Liver (tissue), 3 donors: ENCODE results near the gene COX10.

Experiments
- FOXA1 ChIP-seq: IDR thresholded peaks from 2 replicates; pipeline ENCODE4 v1.6.1; 2016; ENCODE audit warnings: antibody characterized with exemption
- FOXA2 ChIP-seq: IDR thresholded peaks from 2 replicates; pipeline ENCODE4 v1.6.1; 2016; ENCODE audit warnings: antibody characterized with exemption
- JUND ChIP-seq, 2 donors: IDR thresholded peaks; 2 replicates each; pipeline ENCODE4 v1.6.1; 2016; ENCODE audit warnings: antibody characterized with exemption in 2 of 2
- TAF1 ChIP-seq: conservative IDR thresholded peaks from 2 replicates; pipeline ENCODE4 v1.6.1; 2016; ENCODE audit warnings: antibody characterized with exemption, mild to moderate bottlenecking
- TF ChIP-seq, protein P1 (sequence below): fragments of 150-350 bp; IDR thresholded peaks from 2 replicates; pipeline ENCODE4 v1.5.1; 2017; ENCODE audit warnings: improper control_type of control experiment, low read depth, low read length; ENCODE audit not compliant: missing input control
- TF ChIP-seq, protein P2 (sequence below): IDR thresholded peaks from 2 replicates; pipeline ENCODE4 v1.6.1; 2016; ENCODE audit warnings: antibody characterized with exemption, mild to moderate bottlenecking
- TF ChIP-seq, protein P3 (sequence below): IDR thresholded peaks from 2 replicates; pipeline ENCODE4 v1.6.1; 2016; ENCODE audit warnings: antibody characterized with exemption
- TF ChIP-seq, protein P4 (sequence below): IDR thresholded peaks from 2 replicates; pipeline ENCODE4 v1.6.1; 2016; ENCODE audit warnings: antibody characterized with exemption
- donor health status: healthy.
- donor health status: healthy.

DNA sequence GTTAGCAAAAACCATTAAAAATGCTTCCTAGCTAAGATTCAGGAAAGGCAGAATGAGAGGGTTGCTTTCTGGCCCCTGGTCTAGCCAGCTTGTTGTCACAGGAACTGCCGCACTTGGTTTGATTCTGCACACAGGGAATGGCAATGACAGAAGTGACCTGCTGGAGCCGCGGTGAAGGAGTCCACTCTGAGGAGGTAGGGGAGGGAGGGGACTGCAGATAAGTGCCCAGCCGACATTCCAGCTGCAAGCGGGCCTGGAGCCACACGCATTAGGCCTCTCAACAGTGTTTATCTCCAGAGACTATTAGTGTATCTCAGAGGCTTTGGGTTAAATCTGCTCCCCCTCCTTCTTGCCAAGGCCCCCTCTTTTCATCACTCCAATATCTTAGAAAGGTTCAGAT lies 128.7 kb downstream of the COX10 start:
- TF ChIP-seq, protein P1, sequence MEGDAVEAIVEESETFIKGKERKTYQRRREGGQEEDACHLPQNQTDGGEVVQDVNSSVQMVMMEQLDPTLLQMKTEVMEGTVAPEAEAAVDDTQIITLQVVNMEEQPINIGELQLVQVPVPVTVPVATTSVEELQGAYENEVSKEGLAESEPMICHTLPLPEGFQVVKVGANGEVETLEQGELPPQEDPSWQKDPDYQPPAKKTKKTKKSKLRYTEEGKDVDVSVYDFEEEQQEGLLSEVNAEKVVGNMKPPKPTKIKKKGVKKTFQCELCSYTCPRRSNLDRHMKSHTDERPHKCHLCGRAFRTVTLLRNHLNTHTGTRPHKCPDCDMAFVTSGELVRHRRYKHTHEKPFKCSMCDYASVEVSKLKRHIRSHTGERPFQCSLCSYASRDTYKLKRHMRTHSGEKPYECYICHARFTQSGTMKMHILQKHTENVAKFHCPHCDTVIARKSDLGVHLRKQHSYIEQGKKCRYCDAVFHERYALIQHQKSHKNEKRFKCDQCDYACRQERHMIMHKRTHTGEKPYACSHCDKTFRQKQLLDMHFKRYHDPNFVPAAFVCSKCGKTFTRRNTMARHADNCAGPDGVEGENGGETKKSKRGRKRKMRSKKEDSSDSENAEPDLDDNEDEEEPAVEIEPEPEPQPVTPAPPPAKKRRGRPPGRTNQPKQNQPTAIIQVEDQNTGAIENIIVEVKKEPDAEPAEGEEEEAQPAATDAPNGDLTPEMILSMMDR = no peak
- TF ChIP-seq FOXA1 (no peak), TAF1 (no peak), JUND (IDR thresholded peaks at IDR 0.05) (no peak), FOXA2 (no peak)
- TF ChIP-seq, protein P2, sequence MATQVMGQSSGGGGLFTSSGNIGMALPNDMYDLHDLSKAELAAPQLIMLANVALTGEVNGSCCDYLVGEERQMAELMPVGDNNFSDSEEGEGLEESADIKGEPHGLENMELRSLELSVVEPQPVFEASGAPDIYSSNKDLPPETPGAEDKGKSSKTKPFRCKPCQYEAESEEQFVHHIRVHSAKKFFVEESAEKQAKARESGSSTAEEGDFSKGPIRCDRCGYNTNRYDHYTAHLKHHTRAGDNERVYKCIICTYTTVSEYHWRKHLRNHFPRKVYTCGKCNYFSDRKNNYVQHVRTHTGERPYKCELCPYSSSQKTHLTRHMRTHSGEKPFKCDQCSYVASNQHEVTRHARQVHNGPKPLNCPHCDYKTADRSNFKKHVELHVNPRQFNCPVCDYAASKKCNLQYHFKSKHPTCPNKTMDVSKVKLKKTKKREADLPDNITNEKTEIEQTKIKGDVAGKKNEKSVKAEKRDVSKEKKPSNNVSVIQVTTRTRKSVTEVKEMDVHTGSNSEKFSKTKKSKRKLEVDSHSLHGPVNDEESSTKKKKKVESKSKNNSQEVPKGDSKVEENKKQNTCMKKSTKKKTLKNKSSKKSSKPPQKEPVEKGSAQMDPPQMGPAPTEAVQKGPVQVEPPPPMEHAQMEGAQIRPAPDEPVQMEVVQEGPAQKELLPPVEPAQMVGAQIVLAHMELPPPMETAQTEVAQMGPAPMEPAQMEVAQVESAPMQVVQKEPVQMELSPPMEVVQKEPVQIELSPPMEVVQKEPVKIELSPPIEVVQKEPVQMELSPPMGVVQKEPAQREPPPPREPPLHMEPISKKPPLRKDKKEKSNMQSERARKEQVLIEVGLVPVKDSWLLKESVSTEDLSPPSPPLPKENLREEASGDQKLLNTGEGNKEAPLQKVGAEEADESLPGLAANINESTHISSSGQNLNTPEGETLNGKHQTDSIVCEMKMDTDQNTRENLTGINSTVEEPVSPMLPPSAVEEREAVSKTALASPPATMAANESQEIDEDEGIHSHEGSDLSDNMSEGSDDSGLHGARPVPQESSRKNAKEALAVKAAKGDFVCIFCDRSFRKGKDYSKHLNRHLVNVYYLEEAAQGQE = no peak
- TF ChIP-seq, protein P3, sequence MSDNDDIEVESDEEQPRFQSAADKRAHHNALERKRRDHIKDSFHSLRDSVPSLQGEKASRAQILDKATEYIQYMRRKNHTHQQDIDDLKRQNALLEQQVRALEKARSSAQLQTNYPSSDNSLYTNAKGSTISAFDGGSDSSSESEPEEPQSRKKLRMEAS = no peak
- TF ChIP-seq, protein P4, sequence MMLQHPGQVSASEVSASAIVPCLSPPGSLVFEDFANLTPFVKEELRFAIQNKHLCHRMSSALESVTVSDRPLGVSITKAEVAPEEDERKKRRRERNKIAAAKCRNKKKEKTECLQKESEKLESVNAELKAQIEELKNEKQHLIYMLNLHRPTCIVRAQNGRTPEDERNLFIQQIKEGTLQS = no peak
